Glomerular endothelial cell (primary cell): ENCODE measurements around the gene PEX26. TPM values are rescaled to one million over a fixed set of nuclear protein-coding genes. Genes with fewer than 3 reads are reported as not detected.
"Not testable (repeated sequence)": the region's sequence is repeated elsewhere in the genome, so short reads cannot be mapped to it uniquely, and the experiment has no call there.

Experiments
- DNase-seq: peaks from one replicate; pipeline ENCODE4 v3.0.0-alpha.2; 2011; ENCODE audit warnings: low read depth, low spot score; ENCODE audit errors: extremely low read depth
- total RNA-seq: library from RNA; depleted of rRNA; stranded (reverse); fragments of >200 nt; gene quantifications from 2 replicates; pipeline ENCODE4 v1.2.3, GENCODE V29; 2015

PEX26 gene
- total RNA-seq, 1 donor from 2014 or later: 30.6 TPM

- no peak for DNase-seq
These were observed 7.1 kb upstream of the PEX26 start for GRCh38 chr22:18070556-18071306.

- DNase-seq: not testable (repeated sequence)
These were observed 6.4 kb upstream of the PEX26 start for GRCh38 chr22:18071307-18071967.

DNA sequence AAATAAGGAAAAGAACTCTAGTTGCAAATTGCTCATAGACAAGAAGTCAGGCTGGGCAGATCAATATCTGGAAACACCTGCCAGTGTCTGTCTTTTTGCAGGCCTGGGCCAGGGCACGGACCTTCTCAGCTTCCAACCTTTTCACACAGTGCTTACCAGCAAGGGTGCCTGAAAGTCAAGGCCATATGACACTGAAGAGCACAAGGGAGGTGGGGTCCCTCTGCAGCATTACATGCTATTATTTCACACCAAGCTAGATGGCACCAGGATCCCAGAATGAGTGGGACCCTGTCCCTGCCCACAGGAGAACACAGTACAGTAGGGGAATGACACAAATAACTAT, 5.9 kb upstream of the PEX26 start:
- DNase-seq: no peak

- no peak for DNase-seq
These were observed 4.3 kb upstream of the PEX26 start for GRCh38 chr22:18073467-18073866.

- not testable (repeated sequence) for DNase-seq
These were observed 3.9 kb upstream of the PEX26 start for GRCh38 chr22:18073927-18074326.

- DNase-seq: no peak
These were observed 2.6 kb upstream of the PEX26 start for GRCh38 chr22:18075101-18075719.

DNA sequence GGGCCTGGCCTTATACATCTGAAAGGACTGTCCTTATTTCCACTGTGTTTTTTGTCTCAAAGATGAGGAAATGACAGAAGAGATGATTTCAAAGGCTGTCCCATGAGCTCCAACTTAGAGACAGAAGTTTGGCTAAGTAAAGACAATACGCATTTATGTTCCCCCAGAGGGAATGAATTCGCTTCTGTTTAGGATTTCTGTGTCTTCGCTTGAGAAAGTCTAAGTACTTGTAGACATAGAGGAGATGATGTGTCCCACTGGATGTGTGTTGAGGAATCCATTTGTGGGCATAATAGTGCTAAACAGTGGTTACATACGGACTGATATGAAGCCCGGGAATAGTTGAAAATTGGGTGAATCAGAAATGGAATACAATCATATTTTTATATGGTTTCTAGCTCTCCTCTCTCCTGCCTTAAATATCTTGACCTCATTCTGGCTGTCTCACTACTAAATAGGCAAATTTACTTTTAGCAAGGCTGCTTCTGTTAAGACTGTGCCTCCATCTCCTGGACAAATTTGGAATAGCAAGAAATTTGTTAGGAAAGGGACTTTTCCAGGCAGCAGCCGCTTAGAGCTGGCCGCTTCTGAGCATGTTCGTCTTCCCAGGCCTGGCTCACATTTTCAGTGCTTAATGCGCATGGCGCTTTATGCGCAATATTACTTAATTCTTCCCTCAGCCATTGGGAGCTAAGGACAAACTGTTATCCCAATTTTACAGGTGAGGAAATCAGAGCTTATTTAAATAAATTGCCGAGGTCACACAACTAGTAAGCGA, 1.9 kb upstream of the PEX26 start:
- DNase-seq: peak; percentile 84

- DNase-seq: no peak
These were observed 627 bp upstream of the PEX26 start for GRCh38 chr22:18077087-18077638.

DNA sequence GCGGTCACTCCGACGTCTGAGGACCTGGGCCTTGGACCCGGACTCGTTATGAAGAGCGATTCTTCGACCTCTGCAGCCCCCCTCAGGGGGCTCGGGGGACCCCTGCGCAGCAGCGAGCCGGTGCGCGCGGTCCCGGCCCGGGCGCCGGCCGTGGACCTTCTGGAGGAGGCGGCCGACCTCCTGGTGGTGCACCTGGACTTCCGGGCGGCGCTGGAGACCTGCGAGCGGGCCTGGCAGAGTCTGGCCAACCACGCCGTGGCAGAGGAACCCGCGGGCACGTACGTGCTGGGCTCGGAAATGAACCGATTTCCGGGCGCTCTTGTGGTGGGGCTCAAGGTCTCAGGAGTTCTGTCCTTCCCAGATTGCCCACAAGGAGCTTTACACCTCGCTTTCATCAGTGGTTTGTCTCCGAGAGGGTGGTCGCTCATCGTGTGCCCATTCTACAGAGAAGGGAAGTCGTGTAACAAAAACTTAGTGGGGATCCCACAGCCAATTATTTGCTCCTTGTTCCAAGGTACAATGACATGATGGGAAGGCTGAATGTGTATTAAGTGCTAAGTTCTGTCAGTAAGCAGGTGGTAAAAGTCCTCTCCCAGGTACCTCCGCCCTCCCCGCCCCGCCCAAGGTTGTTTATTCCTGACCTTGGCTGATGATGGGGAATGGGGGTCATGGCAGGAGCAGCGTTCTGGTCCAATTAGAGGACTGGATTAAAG, 695 bp downstream of the PEX26 start:
- no peak for DNase-seq

GRCh38 chr22:18079706-18080233, 2.0 kb downstream of the PEX26 start:
- no peak for DNase-seq

GRCh38 chr22:18081416-18081815, 3.6 kb downstream of the PEX26 start:
- no peak for DNase-seq

- no peak for DNase-seq
These were observed 4.7 kb downstream of the PEX26 start for GRCh38 chr22:18082467-18082866.

DNA sequence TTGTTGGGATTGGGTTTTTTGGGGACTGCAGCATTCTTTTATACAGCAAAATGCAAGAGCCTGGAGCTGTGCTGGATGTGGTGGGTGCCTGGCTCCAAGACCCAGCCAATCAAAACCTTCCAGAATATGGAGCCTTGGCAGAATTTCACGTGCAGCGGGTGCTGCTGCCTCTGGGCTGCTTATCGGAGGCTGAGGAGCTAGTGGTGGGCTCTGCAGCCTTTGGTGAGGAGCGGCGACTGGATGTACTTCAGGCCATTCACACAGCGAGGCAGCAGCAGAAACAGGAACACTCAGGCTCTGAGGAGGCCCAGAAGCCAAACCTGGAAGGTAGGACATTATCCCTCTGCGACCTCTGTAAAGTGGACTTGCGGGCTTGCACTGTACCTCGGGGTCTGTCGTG, 5.6 kb downstream of the PEX26 start:
- no peak for DNase-seq

DNA sequence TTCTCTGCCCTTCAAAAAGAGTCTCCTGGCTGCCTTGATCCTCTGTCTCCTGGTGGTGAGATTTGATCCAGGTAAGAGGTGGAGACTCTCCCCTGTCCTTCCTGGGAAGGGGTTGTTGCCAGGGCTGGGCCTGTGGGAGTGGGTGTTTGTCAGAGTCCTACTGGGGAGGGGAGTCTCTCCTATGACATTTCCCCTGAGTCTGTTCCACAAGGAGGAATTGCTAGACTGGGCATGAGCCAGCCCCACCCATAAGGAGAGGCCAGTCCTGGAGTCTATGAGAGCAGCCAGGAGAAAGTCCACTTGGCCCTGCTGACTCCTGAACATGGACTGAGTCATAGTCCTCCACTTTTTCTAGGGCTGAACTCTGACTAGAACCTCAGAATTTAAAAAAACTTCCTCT, 7.4 kb downstream of the PEX26 start:
- no peak for DNase-seq

DNA sequence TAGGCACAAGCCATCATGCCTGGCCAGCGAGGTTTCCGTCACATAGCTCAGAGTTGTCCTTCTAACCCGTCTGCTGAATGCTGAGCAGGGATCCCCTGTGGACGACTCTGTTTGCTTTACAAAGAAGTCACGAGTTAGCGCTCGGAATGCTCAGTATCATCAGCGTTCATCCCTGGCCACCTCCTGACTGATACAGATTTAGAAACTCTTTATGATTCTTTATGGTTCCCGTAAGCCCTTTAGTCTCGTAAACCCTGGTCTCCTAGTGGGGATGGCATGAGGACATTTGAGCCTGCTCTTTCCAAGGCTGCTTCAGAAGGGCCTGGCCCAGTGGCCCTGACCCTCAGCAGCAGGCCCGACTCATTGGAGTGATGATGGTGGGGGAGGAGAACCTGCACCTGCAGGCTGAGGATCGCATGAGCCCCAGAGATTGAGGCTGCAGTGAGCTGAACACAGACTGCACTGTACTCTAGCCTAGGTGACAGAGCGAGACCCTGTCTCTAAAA, 9.6 kb downstream of the PEX26 start:
- no peak for DNase-seq

DNA sequence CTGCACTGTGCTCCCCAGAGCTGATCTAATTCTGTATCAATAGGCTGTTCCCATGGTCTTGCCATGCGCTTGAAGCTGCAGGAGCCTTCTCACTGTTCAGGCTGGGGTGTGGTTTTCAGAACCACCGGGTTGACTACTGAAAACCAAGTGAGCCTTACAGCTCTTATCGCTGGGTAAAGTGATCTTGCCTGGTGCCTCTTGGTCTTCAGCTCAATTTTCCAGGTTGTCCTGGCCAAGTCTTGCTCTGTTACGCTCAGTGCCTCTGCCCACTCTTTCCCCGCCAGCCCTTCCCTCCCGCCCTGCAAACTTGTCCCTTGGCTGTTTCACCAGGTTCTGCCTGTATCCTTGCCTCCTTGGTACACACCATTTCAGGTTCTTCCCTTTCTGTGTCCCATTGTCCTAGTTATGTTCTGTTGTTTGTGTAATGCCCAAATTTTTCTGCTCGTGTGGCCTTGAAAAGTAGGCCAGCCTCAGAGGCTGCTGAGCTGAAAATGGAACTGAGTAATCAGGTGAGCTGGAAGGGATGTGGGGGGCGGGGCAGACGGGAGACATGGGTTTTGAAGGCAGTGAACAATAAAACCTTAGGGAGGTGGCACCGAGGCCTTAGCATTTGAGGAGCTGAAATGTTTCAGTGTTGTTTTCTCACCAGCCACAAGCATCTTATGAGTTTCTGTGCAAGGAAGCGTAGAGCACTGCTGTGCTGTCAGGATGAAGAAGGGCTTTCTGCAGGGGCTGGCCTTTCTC, 11.2 kb downstream of the PEX26 start:
- DNase-seq: no peak

- DNase-seq: no peak
These were observed 12.5 kb downstream of the PEX26 start for GRCh38 chr22:18090286-18090685.

DNA sequence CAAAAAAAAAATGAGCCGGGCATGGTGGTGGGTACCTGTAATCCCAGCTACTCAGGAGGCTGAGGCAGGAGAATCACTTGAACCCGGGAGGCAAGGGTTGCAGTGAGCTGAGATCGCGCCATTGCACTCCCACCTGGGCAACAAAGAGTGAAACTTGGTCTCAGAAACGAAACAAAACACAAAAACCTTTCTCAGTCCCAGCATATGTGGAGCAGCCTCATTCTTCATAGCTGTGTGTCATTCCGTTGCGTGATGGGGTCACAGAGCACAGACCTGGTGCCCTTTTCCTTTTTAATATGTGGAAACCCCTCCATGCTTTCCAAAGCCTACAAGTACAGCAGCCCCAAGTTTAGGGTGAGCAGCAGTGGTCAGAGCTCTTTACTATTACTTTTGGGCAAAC, 13.7 kb downstream of the PEX26 start:
- DNase-seq: no peak

DNA sequence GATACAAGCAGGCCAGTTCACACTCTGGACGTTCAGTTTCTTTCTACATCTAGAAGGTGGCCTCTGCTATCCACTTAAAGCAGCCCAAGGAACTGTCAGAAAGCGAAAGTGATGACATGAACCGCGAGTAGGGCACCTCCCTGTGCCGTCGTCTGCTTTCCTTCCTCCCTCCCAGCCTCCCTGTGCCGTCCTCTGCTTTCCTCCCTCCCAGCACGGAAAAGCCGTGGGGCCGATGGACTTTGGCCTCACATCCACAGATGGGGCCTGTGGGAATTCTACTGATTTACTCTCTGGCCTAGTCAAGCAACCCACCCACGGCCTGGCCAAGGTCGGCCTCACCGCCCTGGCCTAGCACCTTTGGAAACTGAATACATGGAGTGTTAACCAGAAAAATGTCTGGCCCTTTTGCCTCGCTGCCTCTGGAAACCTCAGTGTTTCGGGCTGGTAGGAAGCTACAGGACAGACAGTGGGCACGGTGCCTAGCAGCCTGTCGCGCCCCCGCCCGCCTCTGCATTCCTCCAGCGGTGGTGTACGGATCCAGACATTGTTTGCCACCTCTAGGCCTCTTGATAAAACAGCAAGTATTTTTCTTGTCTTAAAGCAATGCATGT, 14.2 kb downstream of the PEX26 start:
- DNase-seq: no peak
